ENCODE results near the gene BAG2.

GRCh38 chr6:57141451-57142177 is 30.5 kb upstream of the BAG2 start:
- no peak for TF ChIP-seq POLR2A (IDR thresholded peaks at IDR 0.05; ENCODE audit: low read depth, low read length)
- TF ChIP-seq POLR2AphosphoS5 (IDR thresholded peaks at IDR 0.05; ENCODE audit: low read depth, low read length), result no peak
- TF ChIP-seq TAF1 (IDR thresholded peaks at IDR 0.05; ENCODE audit: borderline replicate concordance, low read depth, low read length), result no peak

Measured in GM12892 (cell line).